Measurements from ENCODE around the gene POLN. TPM values are rescaled to one million over a fixed set of nuclear protein-coding genes. Genes with fewer than 3 reads are reported as not detected.

POLN gene
- total RNA-seq, 4 donors from 2014 or later, result 4.7 to 7.3 (median 5.1) TPM

GRCh38 chr4:2096073-2096609 is 145.8 kb downstream of the POLN start:
- no peak for DNase-seq (ENCODE audit: low spot score)
- TF ChIP-seq CTCF (IDR thresholded peaks at IDR 0.05), result no peak
- no peak for ATAC-seq (ENCODE audit: low FRiP score)

- ATAC-seq (ENCODE audit: low FRiP score) (no peak), DNase-seq (ENCODE audit: low spot score) (no peak)
- no peak for TF ChIP-seq CTCF (IDR thresholded peaks at IDR 0.05)
Observed at GRCh38 chr4:2095236-2096072, 146.5 kb downstream of the POLN start.

- DNase-seq (ENCODE audit: low spot score) (no peak), ATAC-seq (ENCODE audit: low FRiP score) (no peak)
- no peak for TF ChIP-seq CTCF (IDR thresholded peaks at IDR 0.05)
Observed at GRCh38 chr4:2094545-2094944, 147.4 kb downstream of the POLN start.

- no peak for TF ChIP-seq CTCF (IDR thresholded peaks at IDR 0.05)
- ATAC-seq (ENCODE audit: low FRiP score), result no peak
Observed at GRCh38 chr4:2093265-2093664, 148.7 kb downstream of the POLN start.

GRCh38 chr4:2092669-2093053 is 149.3 kb downstream of the POLN start:
- ATAC-seq (ENCODE audit: low FRiP score), result no peak
- no peak for DNase-seq (ENCODE audit: low spot score)

More at GRCh38 chr4:2093265-2093664, 148.7 kb downstream of the POLN start:
- DNase-seq (ENCODE audit: low spot score), result no peak

GRCh38 chr4:2091990-2092668 is 149.8 kb downstream of the POLN start:
- no peak for TF ChIP-seq CTCF (IDR thresholded peaks at IDR 0.05)
- DNase-seq (ENCODE audit: low spot score), result no peak
- ATAC-seq (ENCODE audit: low FRiP score), result no peak

More at GRCh38 chr4:2092669-2093053, 149.3 kb downstream of the POLN start:
- no peak for TF ChIP-seq CTCF (IDR thresholded peaks at IDR 0.05)
